Measurements from ENCODE around the gene ZBTB34. TPM values are rescaled to one million over a fixed set of nuclear protein-coding genes. Genes with fewer than 3 reads are reported as not detected.

ZBTB34 gene
- total and polyA plus RNA-seq, 2 of the 4 experiments (the other 2 are of a cell fraction): 2.7 to 3.1 TPM

- Histone ChIP-seq H2AK9ac (replicated peaks; ENCODE audit: low read depth, low read length, poor library complexity) (no peak overlapping the region), H2BK15ac (ENCODE audit: low read depth, low read length) (no peak overlapping the region), H4K20me1 (ENCODE audit: insufficient read depth, low read length) (peaks cover 20% of the 10 kb centered on the region), H3K4me2 (ENCODE audit: low read depth, low read length) (no peak overlapping the region), H3K56ac (ENCODE audit: extremely low read depth, insufficient read depth, low read length) (no peak overlapping the region), H3K27ac (ENCODE audit: insufficient read depth, low read length) (no peak overlapping the region), H3K4ac (ENCODE audit: low read depth, low read length) (no peak overlapping the region), H3K36me3 (ENCODE audit: control insufficient read depth, insufficient read depth, low read length) (peaks cover 26% of the 10 kb centered on the region), H3K9ac (ENCODE audit: low read depth, low read length) (no peak overlapping the region), H3K4me1 (ENCODE audit: control insufficient read depth, insufficient read depth, low read length) (peaks cover 3% of the 10 kb centered on the region; the same call in 1 of the 2 replicates), H3K23ac (ENCODE audit: low read depth, low read length) (no peak overlapping the region), H3K79me1 (ENCODE audit: low read depth in 1 of 2, low read length in 2 of 2) (peaks cover 26 to 71% of the 10 kb centered on the region in 2 experiments), H3K9me3 (ENCODE audit: control insufficient read depth, insufficient read depth, low read length) (no peaks in the 10 kb centered on the region), H2AFZ (replicated peaks; ENCODE audit: low read length, poor library complexity) (no peak overlapping the region), H4K8ac (ENCODE audit: low read depth in 2 of 2, low read length in 2 of 2) (no peak overlapping the region), H3K9me1 (ENCODE audit: insufficient read depth, low read length) (peaks cover 5% of the 10 kb centered on the region; the same call in 1 of the 2 replicates), H4K91ac (ENCODE audit: insufficient read depth, low read depth, low read length) (no peak overlapping the region), H2BK5ac (ENCODE audit: low read depth, low read length, poor library complexity, severe bottlenecking) (no peak overlapping the region), H2BK20ac (ENCODE audit: low read depth, low read length) (no peak overlapping the region), H2AK5ac (ENCODE audit: low read depth, low read length) (no peak overlapping the region), H3K18ac (ENCODE audit: low read depth, low read length) (no peak overlapping the region), H4K5ac (ENCODE audit: low read depth, low read length) (no peak overlapping the region), H3K14ac (replicated peaks; ENCODE audit: low read depth, low read length) (no peak overlapping the region), H3K27me3 (ENCODE audit: control insufficient read depth, insufficient read depth, low read length) (no peaks in the 10 kb centered on the region), H3K4me3 (ENCODE audit: insufficient read depth, low read depth, low read length) (no peak overlapping the region), H2BK120ac (ENCODE audit: low read depth, low read length) (no peak overlapping the region)
- intact Hi-C loops (cut with micrococcal nuclease): no loop called here
- 95% methylated on average over 17 of the region's 24 CpGs; no CpG with 5 or more reads in 1 of the 2 experiments for WGBS, 2 experiments (ENCODE audit: extremely low coverage in 2 of 2, insufficient read length in 1 of 2)
- ChIA-PET CTCF (interaction anchor here (1.4 kb wide), 1 partner anchor 8 kb away, joined by 3 read pairs; no protein-coding TSS in a partner anchor), POLR2A (ENCODE audit: unreplicated experiment) (no interaction called here)
- dilution Hi-C loops (cut with HindIII; ENCODE audit: low sequenced_read_pairs, unreplicated experiment): no loop called here
- in situ Hi-C loops (cut with MboI; ENCODE audit: low sequenced_read_pairs): no loop called here
- no peak for TF ChIP-seq NFE2L2 (IDR thresholded peaks at IDR 0.05; ENCODE audit: low read depth, low read length)
- no peak for TF ChIP-seq BHLHE40 (IDR thresholded peaks at IDR 0.05; ENCODE audit: low read depth, low read length)
- no peak for TF ChIP-seq ELK1 (IDR thresholded peaks at IDR 0.05; ENCODE audit: borderline replicate concordance, low read depth, low read length)
- DNase-seq (no peak), ATAC-seq (ENCODE audit: low read depth) (no peak)
- no TSS peak for BruUV-seq (replicated peaks)
Observed at GRCh38 chr9:126833020-126833419, 27.4 kb upstream of the ZBTB34 start.
